Activated CD8-positive, alpha-beta memory T cell treated with anti-CD3 and anti-CD28 coated beads, Interleukin-2, amount 50 U/mL, for 48 hours (primary cell): ENCODE results near the gene KRTAP5-9.
"Not testable (repeated sequence)": the region's sequence is repeated elsewhere in the genome, so short reads cannot be mapped to it uniquely, and the experiment has no call there.

Experiments used
- DNase-seq: peaks from one replicate; pipeline ENCODE4 v3.0.0-alpha.2; 2020

The KRTAP5-9 gene, protein sequence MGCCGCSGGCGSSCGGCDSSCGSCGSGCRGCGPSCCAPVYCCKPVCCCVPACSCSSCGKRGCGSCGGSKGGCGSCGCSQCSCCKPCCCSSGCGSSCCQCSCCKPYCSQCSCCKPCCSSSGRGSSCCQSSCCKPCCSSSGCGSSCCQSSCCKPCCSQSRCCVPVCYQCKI

DNA sequence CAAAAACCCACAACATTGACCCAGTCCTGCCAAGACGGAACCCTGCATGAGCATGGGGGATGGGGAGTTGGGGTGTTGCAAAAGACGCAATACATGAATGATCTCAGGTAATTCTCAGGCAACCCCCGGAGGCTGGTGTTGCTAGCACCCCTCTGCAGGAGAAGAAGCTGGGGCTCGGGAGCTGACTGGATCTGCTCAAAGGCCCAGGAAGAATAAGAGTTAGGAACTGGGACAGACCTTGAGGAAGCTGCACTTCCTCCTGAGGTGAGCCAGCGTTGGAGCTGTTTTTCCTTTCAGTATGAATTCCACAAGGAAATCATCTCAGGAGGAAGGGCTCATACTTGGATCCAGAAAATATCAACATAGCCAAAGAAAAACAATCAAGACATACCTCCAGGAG is at the start of gene KRTAP5-9:
Gene KRTAP5-9, plus strand, starts transcription at position 301 of the 400 bp plus-strand sequence. CDS start 238 bp downstream, outside the sequence.
- no peak for DNase-seq

GRCh38 chr11:71499125-71499524 is 49.1 kb upstream of the KRTAP5-9 start:
- DNase-seq, result peak; percentile 17

GRCh38 chr11:71499546-71499945 is 48.7 kb upstream of the KRTAP5-9 start:
- no peak for DNase-seq

- peak; percentile 40 for DNase-seq
Observed at GRCh38 chr11:71500601-71501021, 47.6 kb upstream of the KRTAP5-9 start.

DNA sequence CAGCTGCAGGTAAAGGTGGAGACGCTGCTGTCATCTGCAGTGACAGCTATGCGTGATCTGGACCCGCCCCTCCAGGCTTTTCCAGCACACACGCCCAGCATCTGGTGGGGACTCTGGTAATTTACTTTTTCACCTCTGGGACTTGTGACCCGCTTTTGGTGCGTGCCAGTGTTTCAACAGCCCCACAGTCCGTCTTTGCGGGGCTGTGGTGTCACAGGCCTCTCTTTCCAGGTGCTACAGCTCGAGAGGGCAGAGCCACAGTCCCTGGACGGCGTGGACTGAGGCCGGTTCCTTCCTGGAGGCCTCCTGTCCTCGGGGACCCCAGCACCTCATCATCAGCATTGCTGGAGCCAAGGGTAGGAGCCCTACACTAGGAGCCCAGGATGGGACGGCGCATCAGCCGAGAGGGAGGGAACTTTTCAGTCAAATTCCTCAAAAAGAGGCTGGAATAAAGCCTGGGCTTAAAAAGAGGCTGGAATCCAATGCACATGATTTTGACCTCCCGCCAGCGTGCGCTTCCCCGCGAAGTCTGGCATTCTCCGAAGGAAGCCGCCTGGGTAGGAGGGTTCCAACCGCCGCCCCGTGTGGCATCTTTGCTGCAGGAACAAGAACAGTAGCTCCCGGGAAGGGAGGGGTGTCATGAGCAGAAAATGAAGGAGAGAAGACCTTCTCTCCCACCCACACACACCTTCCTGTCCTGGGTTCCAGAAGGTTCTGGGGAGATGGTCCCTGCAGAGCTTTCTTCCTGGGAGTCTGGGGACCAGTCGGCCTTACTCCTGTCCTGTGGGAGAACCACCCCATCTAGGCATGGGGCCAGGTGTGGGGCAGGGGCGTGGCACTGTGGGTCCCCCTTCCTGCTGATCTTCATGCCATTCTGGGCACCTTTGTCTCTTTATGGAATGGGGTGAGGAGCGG is 46.9 kb upstream of the KRTAP5-9 start:
- DNase-seq, result peak; percentile 22

DNA sequence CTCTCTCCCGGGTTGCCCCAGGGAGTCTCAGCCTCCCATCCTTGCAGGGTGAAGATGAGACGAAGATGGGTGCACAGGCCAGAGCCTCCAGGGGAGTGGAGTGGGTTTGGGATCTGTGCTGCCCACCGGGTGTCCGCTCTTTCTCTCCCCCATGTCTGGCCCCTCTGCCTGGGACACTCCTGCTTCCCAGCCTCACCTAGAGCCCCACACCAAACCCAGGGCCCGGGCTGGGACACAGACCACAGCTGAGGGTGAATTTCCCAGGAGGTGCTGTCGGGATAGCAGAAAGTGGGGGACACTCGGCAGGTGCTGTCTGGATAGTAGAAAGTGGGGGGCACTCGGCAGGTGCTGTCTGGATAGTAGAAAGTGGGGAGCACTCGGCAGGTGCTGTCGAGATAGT is 46.2 kb upstream of the KRTAP5-9 start:
- DNase-seq, result no peak

- DNase-seq, result peak; percentile 29
Observed at GRCh38 chr11:71502871-71503435, 45.3 kb upstream of the KRTAP5-9 start.

DNA sequence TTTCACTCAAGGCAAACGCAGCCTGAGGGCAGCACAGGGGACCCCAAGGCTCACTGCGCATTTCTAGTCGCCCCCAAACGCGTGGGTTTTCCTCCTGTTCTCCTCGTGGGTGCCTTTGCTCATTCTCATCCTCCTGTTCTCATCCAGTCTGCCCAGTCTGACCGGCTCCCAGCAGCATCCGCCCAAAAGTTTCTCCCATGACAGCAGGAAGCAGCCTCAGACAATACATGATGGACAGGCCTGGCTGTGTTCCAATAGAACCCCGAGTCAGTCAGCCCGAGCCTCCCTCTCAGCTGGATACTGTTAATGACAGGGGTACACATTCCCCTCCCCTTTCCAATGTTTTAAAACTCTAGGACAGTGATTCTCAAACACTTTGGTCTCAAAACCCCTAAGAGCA is 43.7 kb upstream of the KRTAP5-9 start:
- peak; percentile 8 for DNase-seq

- no peak for DNase-seq
Observed at GRCh38 chr11:71505001-71505400, 43.2 kb upstream of the KRTAP5-9 start.

- peak; percentile 20 for DNase-seq
Observed at GRCh38 chr11:71505781-71506180, 42.4 kb upstream of the KRTAP5-9 start.

- DNase-seq, result no peak
Observed at GRCh38 chr11:71507102-71507501, 41.1 kb upstream of the KRTAP5-9 start.

DNA sequence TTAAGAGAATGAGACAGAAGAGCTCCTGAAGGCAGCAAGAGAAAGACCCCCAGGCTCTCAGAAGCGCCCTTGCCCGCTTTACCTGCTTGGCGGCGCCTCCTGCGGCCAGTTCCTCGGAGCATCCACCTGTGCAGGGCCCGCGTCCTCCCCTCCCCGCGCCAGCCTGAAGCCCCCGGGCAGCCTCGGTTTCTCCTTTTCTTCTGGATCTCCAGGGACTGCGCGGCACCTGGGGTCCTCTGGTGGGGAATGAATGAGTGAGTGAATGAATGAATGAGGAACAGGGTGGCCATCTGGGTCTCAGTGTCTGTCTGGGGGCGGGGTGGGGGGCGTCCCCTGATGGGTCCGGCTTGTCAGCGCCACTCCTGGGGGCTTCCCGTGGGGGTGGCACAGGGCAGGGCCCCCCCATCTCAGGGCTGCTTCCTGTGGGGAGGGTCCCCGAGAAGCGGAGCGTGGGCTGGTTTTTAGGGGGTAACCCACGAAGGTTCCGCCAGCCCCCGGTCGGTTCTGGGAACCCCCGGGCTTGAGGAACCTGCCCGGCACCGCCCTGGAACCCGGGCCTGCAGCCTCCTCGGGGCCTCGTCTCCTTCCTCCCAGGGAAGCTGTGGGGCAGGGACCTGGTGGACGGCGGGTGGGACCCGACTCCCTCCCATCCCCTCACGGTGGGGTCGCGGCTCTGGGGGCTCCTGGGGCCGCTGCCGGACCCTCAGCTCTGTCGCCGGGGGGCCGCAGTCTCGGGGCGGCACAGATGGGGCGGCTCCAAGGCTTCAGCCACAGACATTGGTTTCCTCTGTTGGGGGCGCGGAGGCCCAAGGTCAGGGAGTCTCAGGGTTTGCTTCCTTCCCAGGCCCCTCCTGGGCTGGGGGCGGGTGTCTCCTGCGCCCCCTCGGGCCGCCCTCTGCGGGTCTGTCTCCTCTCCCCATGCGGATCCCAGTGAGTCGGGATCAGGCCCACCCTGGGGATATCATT is 29.4 kb upstream of the KRTAP5-9 start:
- peak; percentile 33 for DNase-seq

GRCh38 chr11:71519546-71519945 is 28.7 kb upstream of the KRTAP5-9 start:
- peak; percentile 32 for DNase-seq

- DNase-seq, result no peak
Observed at GRCh38 chr11:71525188-71525937, 22.9 kb upstream of the KRTAP5-9 start.

DNA sequence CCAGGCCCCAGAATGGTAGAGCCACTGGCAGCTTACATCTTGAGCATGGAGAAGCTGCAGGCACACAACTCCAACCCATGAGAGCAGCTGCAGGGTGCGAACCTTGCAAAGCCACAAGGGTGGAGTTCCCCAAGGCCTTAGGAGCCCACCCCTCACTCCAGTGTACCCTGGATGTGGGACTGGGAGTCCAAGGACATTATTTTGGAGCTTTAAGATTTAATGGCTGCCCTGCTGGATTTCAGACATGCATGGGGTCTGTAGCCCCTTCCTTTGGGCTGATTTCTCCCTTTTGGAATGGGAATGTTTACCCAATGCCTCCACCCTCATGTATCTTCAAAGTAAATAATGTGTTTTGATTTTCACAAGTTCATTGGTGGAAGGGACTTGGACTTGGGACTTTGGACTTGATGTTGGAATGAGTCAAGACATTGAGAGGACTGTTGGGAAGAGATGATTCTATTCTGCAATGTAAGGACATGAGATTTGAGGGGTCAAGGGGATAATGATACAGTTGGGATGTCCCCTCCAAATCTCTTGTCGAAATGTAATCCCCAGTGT is 22.2 kb upstream of the KRTAP5-9 start:
- no peak for DNase-seq

DNA sequence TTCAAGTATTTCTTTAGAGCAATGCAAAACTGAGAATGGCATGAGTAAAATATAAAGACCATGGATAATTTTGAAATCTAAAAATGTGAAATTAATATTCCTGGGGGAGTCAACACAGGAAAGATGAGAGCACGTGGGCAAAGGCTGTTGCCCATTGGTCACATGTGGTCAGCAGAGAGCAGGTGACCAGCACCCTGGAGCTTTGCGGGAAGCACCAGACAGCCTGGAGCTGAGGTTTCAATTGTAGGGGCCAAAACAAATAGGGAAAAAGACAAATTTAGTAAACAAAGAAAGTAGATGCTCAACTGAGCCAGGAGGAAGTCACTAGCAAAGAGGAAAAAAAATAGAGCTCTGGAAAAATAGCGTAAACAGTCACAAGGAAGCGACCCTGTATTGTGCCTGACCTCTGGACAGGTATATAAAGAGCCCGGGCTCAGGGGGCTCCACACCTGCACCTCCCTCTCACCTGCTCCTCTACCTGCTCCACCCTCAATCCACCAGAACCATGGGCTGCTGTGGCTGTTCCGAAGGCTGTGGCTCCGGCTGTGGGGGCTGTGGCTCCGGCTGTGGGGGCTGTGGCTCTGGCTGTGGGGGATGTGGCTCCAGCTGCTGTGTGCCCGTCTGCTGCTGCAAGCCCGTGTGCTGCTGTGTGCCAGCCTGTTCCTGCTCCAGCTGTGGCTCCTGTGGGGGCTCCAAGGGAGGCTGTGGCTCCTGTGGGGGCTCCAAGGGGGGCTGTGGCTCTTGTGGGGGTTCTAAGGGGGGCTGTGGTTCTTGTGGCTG is 21.2 kb upstream of the KRTAP5-9 start, which contains the start of gene KRTAP5-7:
Gene KRTAP5-7, plus strand, starts transcription at position 472 of the 780 bp plus-strand sequence. Its CDS starts 34 bp downstream, at position 506.
- DNase-seq, result not testable (repeated sequence)

DNA sequence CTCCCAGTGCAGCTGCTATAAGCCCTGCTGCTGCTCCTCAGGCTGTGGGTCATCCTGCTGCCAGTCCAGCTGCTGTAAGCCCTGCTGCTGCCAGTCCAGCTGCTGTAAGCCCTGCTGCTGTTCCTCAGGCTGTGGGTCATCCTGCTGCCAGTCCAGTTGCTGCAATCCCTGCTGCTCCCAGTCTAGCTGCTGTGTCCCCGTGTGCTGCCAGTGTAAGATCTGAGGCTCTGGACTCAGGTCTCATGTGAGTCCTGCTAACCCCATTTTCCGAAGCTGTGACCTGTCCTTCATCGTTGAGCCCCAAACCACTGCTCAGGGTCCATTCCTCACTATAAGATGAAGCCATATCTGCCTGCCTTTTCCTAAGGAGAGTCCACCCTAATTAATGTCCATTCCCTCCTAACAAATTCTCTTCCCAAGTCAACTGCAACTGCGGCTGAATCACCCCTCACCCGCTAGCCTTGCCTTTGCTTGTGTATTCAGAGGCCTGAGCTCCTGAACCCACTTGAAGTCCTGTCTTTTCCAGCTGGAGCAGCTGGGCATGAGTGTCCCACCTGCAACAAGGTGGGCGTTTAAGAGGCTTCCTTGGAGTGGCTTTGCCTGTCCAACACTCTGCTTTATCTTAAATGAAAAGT is 20.5 kb upstream of the KRTAP5-9 start:
- no peak for DNase-seq

GRCh38 chr11:71530602-71531001 is 17.6 kb upstream of the KRTAP5-9 start:
- no peak for DNase-seq

DNA sequence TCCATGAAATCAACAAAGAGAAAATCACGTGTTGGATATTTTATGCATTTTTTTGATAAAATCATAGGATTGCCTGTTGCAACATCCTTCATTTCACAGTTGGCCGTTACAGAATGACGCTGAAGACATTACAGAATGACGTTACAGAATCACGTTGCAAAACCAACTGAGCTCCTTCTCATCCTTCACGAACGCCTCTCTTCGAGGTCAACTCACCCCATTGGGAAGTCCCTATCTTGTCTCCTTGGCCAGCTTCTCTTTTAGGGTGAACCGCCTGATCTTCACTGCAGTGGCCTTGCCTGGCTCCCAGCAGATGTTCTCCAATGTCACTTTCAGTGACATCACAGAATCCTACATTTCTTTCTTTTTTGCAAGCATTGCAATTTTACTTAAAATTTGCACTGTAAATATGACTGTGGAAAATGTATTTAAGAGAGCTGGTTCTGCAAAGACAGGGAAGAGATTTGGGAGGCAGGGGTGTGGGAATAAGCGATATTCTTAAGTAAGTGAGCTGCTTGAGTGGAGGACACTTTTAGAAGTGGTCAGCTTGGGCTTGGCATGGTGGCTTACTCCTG is 16.1 kb upstream of the KRTAP5-9 start:
- no peak for DNase-seq
